Midbrain (tissue), 1 donor: ENCODE measurements around the gene NACC1.
"Not testable (repeated sequence)": the region's sequence is repeated elsewhere in the genome, so short reads cannot be mapped to it uniquely, and the experiment has no call there.

Experiments
- DNase-seq: peaks from one replicate; lab custom pipeline; 2025; lab: John Stamatoyannopoulos, UW

Gene NACC1

DNA sequence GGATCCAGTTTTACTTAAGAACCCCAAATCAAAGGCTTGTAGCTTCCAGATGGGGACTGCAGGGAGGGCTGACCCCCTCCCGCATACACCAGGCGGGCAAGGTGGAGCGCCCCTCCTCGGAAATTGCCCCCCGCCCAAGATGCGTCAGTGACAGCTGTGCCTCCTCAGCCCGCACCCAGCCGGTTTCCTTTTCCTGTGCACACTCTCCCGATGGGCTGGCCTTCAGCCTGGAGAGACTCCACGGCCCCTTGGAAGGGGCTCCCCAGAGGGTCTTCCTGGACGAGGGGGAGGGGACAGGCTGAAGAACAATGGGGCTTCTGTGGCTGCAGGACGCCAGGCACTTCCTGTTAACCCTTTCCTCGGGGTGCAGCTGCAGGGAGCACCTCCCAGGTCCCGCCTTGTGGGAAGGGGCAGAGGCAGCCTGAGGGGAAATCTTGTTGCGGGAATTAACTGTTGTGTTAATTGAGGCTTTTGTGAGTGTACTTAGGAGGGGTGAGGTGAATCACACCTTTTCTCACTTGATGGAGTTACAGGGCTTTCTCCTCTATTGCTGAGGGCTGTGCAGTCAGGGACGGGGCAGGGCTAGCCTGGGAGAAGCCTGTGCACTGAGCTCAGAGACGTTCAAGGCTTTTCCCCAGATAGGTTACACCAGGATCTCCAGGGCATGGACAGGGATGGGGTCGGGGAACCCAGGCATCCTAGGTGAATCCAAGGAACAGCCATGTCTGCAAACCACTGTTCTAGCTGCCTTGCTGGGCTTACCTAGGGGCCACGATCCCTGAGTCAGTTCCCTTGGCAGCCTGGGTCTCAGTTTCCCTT lies 46.5 kb downstream of the NACC1 start:
- no peak for DNase-seq

DNA sequence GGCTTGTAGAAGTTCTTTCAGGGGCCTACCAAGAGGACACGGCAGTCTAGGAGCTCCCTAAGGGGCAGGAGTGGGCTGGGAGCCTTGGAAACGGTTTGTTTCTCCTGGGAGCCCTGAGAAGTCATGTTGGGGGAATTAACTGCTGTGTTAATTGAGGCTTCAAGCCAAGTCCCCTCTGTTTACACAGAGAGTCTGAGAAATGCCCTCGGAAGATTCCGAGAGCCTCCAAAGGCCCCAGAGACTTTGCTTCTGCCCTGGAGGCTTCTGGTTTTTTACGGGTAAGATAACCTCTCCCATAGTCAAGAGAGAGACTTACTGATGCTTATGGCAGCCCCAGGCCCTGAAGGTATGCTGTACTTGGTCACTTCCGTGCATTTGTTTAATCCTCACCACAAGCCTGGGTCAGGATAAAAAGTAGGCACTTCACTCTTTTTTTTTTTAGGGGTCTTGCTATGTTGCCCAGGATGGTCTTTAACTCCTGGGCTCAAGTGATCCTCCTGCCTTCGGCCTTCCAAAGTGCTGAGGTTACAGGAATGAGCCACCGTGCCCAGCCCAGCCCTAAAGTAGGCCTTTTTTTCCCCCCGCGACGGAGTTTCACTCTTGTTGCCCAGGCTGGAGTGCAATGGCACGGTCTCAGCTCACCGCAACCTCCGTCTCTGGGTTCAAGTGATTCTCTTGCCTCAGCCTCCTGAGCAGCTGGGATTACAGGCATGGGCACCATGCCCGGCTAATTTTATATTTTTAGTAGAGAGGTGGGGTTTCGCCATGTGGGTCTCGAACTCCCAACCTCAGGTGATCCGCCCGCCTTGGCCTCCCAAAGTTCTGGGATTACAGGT lies 47.3 kb downstream of the NACC1 start:
- DNase-seq = no peak

DNA sequence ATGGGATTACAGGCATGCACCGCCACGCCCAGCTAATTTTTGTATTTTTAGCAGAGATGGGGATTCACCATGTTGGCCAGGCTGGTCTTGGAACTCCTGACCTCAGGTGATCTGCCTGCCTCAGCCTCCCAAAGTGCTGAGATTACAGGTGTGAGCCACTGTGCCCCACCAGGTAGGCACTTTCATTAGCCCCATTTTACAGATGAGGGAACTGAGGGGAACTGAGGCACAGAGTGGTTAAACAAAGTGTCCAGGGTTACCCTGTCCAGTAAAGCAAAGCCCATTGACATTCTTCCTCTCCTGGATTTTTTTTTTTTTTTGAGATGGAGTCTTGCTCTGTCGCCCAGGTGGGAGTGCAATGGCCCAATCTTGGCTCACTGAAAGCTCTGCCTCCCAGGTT lies 48.1 kb downstream of the NACC1 start:
- DNase-seq = not testable (repeated sequence)

DNA sequence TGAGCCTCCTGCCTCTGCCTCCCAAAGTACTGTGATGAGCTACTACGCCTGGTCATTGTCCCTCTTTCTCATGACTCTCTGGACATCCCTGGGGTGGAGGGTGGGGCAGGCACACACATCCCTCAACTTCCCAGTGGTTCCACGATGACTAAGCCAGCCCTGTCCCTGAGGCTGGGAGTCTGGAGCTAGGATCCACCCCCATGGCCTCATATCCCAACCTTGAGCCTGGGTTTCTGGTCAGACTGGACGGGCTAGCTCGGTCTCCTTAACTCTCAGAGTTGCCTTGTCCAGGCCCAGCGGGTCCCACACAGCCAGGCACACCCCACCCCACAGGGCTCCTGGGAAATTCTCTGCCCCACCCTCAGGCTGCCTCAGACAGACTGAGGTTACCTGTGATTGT lies 51.7 kb downstream of the NACC1 start:
- DNase-seq = no peak

- no peak for DNase-seq
Observed at GRCh38 chr19:13171146-13171545, 53.1 kb downstream of the NACC1 start.

GRCh38 chr19:13172346-13173138 lies 54.5 kb downstream of the NACC1 start:
- peak; percentile 32 for DNase-seq

DNA sequence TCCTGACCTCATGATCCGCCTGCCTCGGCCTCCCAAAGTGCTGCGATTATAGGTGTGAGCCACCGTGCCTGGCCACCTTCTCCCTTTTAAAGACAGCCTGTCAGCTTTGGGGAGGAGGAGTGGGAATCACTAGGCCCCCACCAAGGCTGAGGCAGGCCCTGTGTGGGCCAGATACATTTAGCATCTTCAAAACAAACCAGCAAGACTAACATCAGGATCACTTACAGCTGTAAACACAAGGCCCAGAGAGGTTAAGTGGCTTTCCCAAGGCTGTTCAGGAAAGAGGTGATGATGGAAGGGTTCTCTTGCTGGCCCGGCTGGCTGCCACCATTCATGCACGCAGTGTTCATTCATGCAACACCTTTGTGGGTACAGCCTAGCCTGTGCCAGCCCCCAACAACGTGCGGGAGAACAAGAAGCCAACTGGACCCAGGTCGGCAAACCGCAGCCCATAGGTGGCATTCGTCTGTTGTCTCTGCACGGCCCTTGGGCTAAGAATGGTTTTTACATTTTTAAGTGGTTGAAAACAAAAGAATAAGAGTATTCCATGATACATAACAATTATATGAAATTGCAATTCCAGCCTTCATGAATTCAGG lies 55.2 kb downstream of the NACC1 start:
- no peak for DNase-seq

GRCh38 chr19:13176345-13176744 lies 58.3 kb downstream of the NACC1 start:
- no peak for DNase-seq

- not testable (repeated sequence) for DNase-seq
Observed at GRCh38 chr19:13177584-13177983, 59.5 kb downstream of the NACC1 start.

GRCh38 chr19:13178291-13178690 lies 60.2 kb downstream of the NACC1 start:
- DNase-seq = not testable (repeated sequence)

DNA sequence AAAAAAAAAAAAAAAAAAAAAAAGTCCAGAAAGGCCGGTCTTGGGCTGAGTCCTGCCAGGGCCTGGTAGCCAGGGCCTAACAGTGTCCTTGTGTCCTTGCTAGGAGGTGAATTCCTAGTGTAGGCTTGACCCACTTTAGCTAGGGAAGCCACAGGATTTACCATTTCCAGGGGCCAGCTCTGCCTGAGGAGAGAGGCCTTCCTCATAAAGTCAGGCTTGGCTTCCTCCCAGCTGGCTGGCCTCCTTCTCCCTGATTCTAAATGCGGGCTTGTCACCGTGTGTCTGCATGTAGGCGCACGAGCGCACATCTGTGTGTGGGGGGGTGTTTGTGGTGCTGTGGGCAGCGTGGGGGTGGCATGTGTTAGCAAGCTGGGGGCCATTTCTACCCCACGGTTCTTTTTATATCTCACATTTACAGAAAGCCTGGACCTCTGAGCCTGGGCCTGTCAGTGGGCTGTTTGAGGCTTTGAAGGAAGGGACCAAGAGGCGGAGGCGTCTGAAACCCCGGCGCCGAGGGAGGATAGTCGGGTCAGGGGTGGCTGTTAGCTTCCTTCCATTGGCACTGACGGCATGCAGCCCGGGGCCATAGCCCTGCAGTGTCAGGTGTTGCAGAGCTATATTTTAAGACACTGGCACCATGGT lies 63.8 kb downstream of the NACC1 start:
- peak; percentile 47 for DNase-seq

- not testable (repeated sequence) for DNase-seq
Observed at GRCh38 chr19:13184926-13185325, 66.9 kb downstream of the NACC1 start.

GRCh38 chr19:13185763-13186657 lies 67.9 kb downstream of the NACC1 start:
- not testable (repeated sequence) for DNase-seq

DNA sequence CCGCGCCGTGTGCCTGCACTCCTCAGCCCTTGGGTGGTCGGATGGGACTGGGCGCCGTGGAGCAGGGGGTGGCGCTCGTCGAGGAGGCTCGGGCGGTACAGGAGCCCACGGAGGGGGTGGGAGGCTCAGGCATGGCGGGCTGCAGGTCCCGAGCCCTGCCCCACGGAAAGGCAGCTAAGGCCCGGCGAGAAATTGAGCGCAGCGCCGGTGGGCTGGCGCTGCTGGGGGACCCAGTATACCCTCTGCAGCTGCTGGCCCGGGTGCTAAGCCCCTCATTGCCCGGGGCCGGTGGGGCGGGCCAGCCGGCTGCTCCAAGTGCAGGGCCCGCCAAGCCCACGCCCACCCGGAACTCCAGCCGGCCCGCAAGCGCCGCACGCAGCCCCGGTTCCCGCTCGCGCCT lies 68.6 kb downstream of the NACC1 start:
- DNase-seq = not testable (repeated sequence)

- DNase-seq = no peak
Observed at GRCh38 chr19:13187419-13187818, 69.4 kb downstream of the NACC1 start.

GRCh38 chr19:13189600-13189999 lies 71.5 kb downstream of the NACC1 start:
- DNase-seq = no peak
